ENCODE data around the gene MAGI1.

GRCh38 chr3:65827076-65827475 is 211.6 kb downstream of the MAGI1 start:
- no peak for TF ChIP-seq CTCF (IDR thresholded peaks at IDR 0.05; ENCODE audit: insufficient read depth, low read length, poor library complexity, severe bottlenecking)
- TF ChIP-seq EZH2phosphoT487 (conservative IDR thresholded peaks at IDR 0.05; ENCODE audit: low read length), result no peak
